GM12875 (cell line): ENCODE data around the gene GNB1.

Experiments
- H3K4me3 ChIP-seq: one replicate; pipeline ENCODE4 v1.5.1; 2011; ENCODE audit warnings: low read depth, low read length, control low read depth
- CTCF ChIP-seq: IDR thresholded peaks from 2 replicates; pipeline ENCODE4 v1.5.1; 2011; ENCODE audit warnings: low read depth, mild to moderate bottlenecking, control low read depth, inconsistent platforms, low read length, moderate library complexity, borderline replicate concordance; ENCODE audit not compliant: insufficient read depth

GNB1 gene

GRCh38 chr1:1832820-1833219 is 58.1 kb downstream of the GNB1 start:
- no peak overlapping the region for H3K4me3 ChIP-seq
- TF ChIP-seq CTCF = no peak

GRCh38 chr1:1832166-1832565 is 58.7 kb downstream of the GNB1 start:
- TF ChIP-seq CTCF = no peak
- H3K4me3 ChIP-seq = no peak overlapping the region

GRCh38 chr1:1827089-1827848 is 63.6 kb downstream of the GNB1 start:
- no peak for TF ChIP-seq CTCF

GRCh38 chr1:1826356-1827088 is 64.4 kb downstream of the GNB1 start:
- no peak overlapping the region for H3K4me3 ChIP-seq
- TF ChIP-seq CTCF = no peak

More at GRCh38 chr1:1827089-1827848, 63.6 kb downstream of the GNB1 start:
- no peak overlapping the region for H3K4me3 ChIP-seq

DNA sequence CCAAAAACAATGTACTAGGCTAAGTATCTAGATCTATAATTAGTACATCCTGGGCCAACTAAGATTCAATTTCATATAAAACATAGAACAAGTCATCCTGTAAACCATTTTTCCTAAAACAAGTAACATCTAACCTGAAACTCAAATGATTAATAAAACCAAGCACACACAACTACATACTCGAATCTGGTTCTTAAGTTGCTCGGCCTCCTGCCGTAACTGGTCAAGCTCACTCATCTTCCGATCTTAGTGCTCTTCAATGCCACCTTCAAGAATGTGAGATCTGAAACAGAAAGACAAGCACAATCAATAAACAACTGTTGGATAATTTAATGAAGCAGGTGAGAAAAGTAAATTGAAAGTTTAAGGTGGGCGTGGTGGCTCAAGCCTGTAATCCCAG is 65.7 kb downstream of the GNB1 start:
- no peak for TF ChIP-seq CTCF
- no peak overlapping the region for H3K4me3 ChIP-seq

DNA sequence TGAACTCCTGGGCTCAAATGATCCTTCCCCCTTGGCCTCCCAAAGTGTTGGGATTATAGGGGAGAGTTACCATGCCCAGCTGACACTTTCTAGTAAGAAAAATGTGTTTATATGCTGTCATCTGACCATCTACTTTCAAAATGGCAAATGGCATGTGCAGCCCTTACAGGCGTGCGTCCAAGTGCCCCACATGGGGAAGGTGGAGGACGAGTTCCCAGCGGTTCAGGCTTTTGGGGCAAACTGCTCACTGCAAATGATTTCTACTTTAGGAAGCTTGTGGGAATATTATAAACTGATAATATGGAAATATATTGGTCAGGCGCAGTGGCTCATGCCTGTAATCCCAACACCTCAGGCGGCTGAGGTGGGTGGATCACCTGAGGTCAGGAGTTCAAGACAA is 71.1 kb downstream of the GNB1 start:
- TF ChIP-seq CTCF = no peak
- no peak overlapping the region for H3K4me3 ChIP-seq

DNA sequence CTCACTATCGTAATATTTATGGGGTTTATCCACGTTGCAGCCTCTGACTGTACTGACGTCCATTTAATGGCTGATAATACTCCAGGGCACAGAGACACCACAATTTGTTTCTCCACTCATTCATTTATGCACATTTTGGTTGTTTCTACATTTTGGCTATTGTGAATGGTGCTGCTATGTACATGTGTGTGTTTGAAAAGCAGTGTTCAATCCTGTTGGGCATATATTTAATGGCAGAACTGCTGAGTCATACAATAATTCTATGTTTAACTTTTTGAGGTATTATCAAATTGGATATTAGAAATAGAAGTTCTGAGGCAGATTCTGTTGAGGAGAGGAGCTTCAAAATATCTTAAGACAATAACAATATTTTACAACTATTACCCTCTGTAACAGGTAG is 73.7 kb downstream of the GNB1 start:
- TF ChIP-seq CTCF = no peak
- H3K4me3 ChIP-seq = no peak overlapping the region
